Kidney capillary endothelial cell (primary cell): ENCODE data around the gene AP3S2.
"Not testable (repeated sequence)": the region's sequence is repeated elsewhere in the genome, so short reads cannot be mapped to it uniquely, and the experiment has no call there.

Experiments used
- DNase-seq: peaks from one replicate; pipeline ENCODE4 v3.0.0-alpha.2; 2018; ENCODE audit warnings: low spot score

The AP3S2 gene

DNA sequence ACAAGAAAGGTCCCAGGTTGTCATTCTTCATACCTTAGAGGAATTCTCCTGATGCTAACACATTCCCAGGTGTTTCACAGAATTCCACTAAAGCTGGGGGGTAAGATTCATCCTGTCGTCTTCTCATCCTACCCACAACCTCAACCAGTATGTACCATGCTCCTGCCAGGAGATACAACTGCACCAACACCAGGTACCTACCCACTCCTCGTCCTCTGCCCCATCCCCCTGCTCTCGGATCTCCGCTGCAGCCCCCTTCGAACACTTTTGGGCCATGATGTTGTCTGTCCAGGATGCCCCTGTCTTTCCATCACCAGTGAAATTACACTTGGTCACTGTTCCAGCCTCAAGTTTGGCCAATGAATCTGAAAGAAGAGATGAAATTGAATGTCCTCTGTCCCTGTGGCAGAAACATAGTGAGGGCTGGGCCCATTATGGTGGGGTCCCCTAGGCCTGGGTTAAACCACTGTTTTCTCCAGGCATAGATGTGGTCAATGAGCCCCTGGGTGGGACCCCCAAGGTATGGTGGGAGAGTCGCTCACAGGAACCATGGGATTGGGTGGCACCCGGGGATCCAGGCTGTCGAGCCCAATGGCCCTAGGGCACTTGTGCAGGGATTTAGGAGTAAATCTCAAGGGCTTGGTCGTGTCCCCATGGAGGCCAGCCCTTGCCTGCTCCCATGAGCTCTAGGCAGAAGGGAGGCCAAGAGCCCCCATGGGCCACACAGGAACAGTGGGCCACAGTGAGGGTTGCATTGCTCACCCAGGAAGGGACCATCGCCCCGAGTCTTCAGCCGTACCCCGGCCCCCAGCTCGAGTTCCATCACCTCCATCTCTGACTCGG lies 9.4 kb upstream of the AP3S2 start:
- DNase-seq, result no peak

GRCh38 chr15:89900849-89901248 lies 7.1 kb upstream of the AP3S2 start:
- no peak for DNase-seq

GRCh38 chr15:89899951-89900567 lies 6.3 kb upstream of the AP3S2 start:
- no peak for DNase-seq

GRCh38 chr15:89899295-89899945 lies 5.6 kb upstream of the AP3S2 start:
- no peak for DNase-seq

- peak; percentile 29 for DNase-seq
These were observed 5.0 kb upstream of the AP3S2 start for GRCh38 chr15:89898614-89899294.

GRCh38 chr15:89898146-89898545 lies 4.4 kb upstream of the AP3S2 start:
- DNase-seq, result no peak

GRCh38 chr15:89893027-89893426 lies 767 bp downstream of the AP3S2 start:
- no peak for DNase-seq

DNA sequence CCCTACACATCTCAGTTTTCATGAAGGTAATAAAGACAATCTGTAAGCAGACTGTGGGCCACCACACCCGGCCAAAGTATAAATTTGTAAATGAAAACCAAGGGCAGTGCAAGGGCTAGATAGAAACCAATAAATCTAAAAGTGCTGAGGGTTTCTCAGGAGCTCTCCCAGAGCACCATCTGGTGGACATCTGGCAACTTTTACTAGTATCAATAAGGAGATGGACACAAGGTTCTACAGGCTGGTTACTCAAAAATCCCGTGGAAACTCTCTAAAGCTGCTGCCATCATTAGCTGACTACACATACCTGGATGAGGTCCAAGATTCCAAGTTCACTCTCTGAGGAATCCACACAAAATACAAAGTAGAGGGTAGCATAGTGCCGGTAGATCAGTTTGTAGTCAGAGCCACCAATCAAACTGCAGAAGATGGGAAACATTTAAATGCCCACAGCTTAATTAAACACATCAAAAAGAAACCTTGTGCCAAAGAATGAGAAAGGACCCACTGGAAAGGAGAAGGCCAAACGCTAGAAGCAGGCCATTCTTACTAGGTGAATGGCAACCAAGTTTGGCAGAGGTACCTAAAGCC lies 5.5 kb downstream of the AP3S2 start:
- DNase-seq, result no peak

DNA sequence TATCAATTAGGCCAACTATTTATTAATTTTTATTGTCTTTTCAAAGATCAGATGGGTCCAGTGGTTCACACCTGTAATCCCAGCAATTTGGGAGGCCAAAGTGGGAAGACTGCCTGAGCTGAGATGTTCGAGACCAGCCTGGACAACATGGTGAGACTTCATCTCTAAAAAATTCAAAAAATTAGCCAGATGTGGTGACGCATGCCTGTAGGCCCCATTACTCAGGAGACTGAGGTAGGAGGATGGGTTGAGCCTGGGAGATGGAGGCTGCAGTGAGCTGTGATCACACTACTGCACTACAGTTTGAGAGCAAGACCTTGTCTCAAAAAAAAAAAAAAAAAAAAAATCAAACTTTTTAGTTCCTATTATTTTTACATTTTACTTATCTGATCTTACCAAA lies 8.2 kb downstream of the AP3S2 start:
- DNase-seq, result no peak

- DNase-seq, result not testable (repeated sequence)
These were observed 8.6 kb downstream of the AP3S2 start for GRCh38 chr15:89885179-89885578.

- no peak for DNase-seq
These were observed 10.3 kb downstream of the AP3S2 start for GRCh38 chr15:89883518-89883917.

GRCh38 chr15:89880727-89881126 lies 13.1 kb downstream of the AP3S2 start:
- no peak for DNase-seq

GRCh38 chr15:89878323-89878722 lies 15.5 kb downstream of the AP3S2 start:
- DNase-seq, result no peak

GRCh38 chr15:89877083-89877425 lies 16.7 kb downstream of the AP3S2 start:
- DNase-seq, result no peak

- no peak for DNase-seq
These were observed 17.3 kb downstream of the AP3S2 start for GRCh38 chr15:89876396-89877082.

- DNase-seq, result no peak
These were observed 18.1 kb downstream of the AP3S2 start for GRCh38 chr15:89875741-89876140.

GRCh38 chr15:89874926-89875564 lies 18.7 kb downstream of the AP3S2 start:
- peak; percentile 74 for DNase-seq

DNA sequence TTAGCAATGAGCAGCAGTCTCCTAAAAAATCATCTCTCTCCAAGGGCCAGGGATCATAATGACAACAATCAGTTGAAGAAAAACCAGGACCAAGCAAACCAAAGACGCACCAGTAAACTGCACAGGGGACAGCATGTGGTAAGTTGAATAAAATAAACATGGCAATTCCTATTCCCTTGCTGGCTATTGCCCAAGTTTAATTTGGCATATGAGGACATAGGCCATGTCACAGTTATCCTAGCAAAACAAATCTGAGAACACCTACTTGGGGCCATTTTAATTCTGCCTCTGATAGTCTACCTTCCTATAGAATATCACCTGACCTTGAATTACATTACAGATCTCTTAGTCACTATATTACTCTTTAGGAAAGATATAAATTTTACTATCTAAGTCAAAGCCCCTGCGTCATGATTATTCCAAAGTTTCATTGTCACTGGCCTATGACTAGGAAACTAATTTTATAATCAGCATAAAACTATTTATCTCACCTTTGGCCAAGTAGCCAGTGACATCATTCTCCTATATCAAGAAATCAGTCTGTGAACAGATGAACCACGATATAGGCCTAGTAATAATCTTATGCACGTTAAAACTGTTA lies 23.0 kb downstream of the AP3S2 start:
- no peak for DNase-seq

GRCh38 chr15:89870006-89870405 lies 23.8 kb downstream of the AP3S2 start:
- no peak for DNase-seq

GRCh38 chr15:89869490-89869889 lies 24.3 kb downstream of the AP3S2 start:
- DNase-seq, result not testable (repeated sequence)
